HG03139 (cell line): ENCODE results near the gene MYOCD.

Experiments used
- ATAC-seq: cut with Tn5 transposase; IDR thresholded peaks from one replicate; pipeline ENCODE4 v1.9.1; 2021; ENCODE audit not compliant: unreplicated experiment

Gene MYOCD

GRCh38 chr17:12693640-12694039, 27.9 kb downstream of the MYOCD start:
- ATAC-seq, result no peak

- no peak for ATAC-seq
Measured at GRCh38 chr17:12706070-12706469, 40.4 kb downstream of the MYOCD start.

- no peak for ATAC-seq
Measured at GRCh38 chr17:12709063-12709462, 43.4 kb downstream of the MYOCD start.

- ATAC-seq, result no peak
Measured at GRCh38 chr17:12712415-12712814, 46.7 kb downstream of the MYOCD start.

GRCh38 chr17:12712941-12713340, 47.3 kb downstream of the MYOCD start:
- no peak for ATAC-seq

GRCh38 chr17:12719948-12720347, 54.3 kb downstream of the MYOCD start:
- ATAC-seq, result no peak

- ATAC-seq, result no peak
Measured at GRCh38 chr17:12721581-12721980, 55.9 kb downstream of the MYOCD start.

GRCh38 chr17:12722282-12722681, 56.6 kb downstream of the MYOCD start:
- no peak for ATAC-seq

GRCh38 chr17:12726131-12726530, 60.4 kb downstream of the MYOCD start:
- no peak for ATAC-seq

- no peak for ATAC-seq
Measured at GRCh38 chr17:12727076-12727760, 61.5 kb downstream of the MYOCD start.

- no peak for ATAC-seq
Measured at GRCh38 chr17:12727881-12728280, 62.2 kb downstream of the MYOCD start.

GRCh38 chr17:12729086-12729485, 63.4 kb downstream of the MYOCD start:
- ATAC-seq, result no peak

GRCh38 chr17:12730421-12730820, 64.7 kb downstream of the MYOCD start:
- no peak for ATAC-seq

- ATAC-seq, result no peak
Measured at GRCh38 chr17:12730931-12731521, 65.3 kb downstream of the MYOCD start.

GRCh38 chr17:12731839-12732238, 66.1 kb downstream of the MYOCD start:
- no peak for ATAC-seq

- ATAC-seq, result no peak
Measured at GRCh38 chr17:12732366-12732765, 66.7 kb downstream of the MYOCD start.

GRCh38 chr17:12734926-12735325, 69.2 kb downstream of the MYOCD start:
- no peak for ATAC-seq

GRCh38 chr17:12735517-12735916, 69.8 kb downstream of the MYOCD start:
- ATAC-seq, result no peak

- ATAC-seq, result no peak
Measured at GRCh38 chr17:12736526-12736925, 70.8 kb downstream of the MYOCD start.

- no peak for ATAC-seq
Measured at GRCh38 chr17:12737740-12738469, 72.2 kb downstream of the MYOCD start.

- no peak for ATAC-seq
Measured at GRCh38 chr17:12738624-12739023, 72.9 kb downstream of the MYOCD start.

GRCh38 chr17:12739500-12739899, 73.8 kb downstream of the MYOCD start:
- ATAC-seq, result no peak
